ENCODE measurements around the gene OTULINL. TPM values are rescaled to one million over a fixed set of nuclear protein-coding genes. Genes with fewer than 3 reads are reported as not detected.

OTULINL gene
- total and polyA plus RNA-seq, 10 donors = 3.8 to 52.5 (median 31.2) TPM

DNA sequence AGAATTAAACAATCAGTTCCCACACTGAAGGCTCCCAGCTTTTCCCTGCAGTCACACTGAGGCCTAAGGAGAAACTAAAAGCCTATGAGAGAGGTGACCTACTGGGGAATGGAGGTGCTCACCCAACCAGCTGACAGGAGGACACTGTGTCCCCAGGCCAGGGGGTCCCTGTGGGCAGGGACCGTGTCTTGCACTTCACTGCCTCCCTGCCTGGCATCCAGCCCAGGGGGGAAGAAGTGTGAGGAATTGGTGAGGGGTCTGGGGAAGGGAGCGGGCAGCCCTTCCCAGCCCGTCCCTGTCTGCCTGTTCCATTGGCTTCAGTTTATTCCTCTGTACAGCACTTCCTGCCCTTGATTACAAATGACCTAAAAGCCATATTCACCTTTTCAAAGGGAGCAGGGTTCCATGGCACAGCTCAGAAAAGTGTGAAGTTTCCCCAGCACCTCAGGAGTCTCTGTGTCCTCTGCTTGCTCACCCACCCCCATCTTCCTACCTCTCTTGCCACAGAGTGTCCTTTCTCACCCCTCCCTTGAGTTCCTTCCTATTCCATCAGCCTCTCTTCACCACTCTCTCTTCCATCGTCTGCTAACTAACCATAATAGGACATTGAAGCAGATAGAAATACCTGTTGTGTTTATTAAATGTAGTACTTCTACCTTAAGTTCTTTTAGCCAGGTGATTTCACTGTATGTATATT, 12.9 kb downstream of the OTULINL start:
- intact Hi-C loops (cut with DNase I; ENCODE audit: low total_unique reads) = no loop called here
- Histone ChIP-seq H3K27ac (peak overlapping the region; percentile 38 to 90 (median 74)), H3K4me1 (peaks cover 18 to 100% (median 64%) of the 10 kb centered on the region in 6 donors), H3K9me3 (no peaks in the 10 kb centered on the region), H3K36me3 (no peaks in the 10 kb centered on the region), H3K4me3 (peak overlapping the region in 1 of 8 donors; percentile 42), H3K27me3 (replicated peaks in 1 of 7) (no peaks in the 10 kb centered on the region)
- TF ChIP-seq POLR2A (IDR thresholded peaks at IDR 0.05) = no peak
- TF ChIP-seq, protein P1, sequence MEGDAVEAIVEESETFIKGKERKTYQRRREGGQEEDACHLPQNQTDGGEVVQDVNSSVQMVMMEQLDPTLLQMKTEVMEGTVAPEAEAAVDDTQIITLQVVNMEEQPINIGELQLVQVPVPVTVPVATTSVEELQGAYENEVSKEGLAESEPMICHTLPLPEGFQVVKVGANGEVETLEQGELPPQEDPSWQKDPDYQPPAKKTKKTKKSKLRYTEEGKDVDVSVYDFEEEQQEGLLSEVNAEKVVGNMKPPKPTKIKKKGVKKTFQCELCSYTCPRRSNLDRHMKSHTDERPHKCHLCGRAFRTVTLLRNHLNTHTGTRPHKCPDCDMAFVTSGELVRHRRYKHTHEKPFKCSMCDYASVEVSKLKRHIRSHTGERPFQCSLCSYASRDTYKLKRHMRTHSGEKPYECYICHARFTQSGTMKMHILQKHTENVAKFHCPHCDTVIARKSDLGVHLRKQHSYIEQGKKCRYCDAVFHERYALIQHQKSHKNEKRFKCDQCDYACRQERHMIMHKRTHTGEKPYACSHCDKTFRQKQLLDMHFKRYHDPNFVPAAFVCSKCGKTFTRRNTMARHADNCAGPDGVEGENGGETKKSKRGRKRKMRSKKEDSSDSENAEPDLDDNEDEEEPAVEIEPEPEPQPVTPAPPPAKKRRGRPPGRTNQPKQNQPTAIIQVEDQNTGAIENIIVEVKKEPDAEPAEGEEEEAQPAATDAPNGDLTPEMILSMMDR (IDR thresholded peaks at IDR 0.05 in 8 of 11, conservative IDR thresholded peaks at IDR 0.05 in 3 of 11) = peak in 1 of 11 experiments; percentile 4
- no peak for DNase-seq
- 47 to 76% (median 54%) methylated on average over 4 of the region's 4 CpGs for WGBS, 5 donors

DNA sequence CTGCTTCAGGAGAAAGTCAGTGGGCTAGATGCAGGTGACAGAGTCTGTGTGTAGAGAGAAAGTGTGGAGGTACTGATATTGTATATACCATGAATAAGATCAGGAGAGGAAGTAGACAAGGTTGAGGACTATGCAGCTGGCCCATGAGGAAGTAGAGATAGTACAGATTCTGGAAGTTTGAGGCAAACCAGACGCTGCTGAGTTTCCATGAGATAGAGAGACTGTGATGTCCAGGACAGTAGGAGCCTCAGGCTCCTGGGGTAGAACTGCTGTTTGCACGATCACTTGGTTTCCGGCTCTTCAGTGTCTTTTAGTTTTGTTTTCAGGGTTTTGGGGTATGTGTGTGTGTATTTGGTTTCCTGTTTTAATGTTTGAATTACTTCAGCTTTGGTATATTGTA, 13.6 kb downstream of the OTULINL start:
- Histone ChIP-seq H3K4me1 (peaks cover 18 to 100% (median 64%) of the 10 kb centered on the region in 6 donors), H3K9me3 (no peaks in the 10 kb centered on the region), H3K4me3 (peak overlapping the region in 2 of 8 donors; percentile 1 to 42), H3K27ac (peak overlapping the region; percentile 38 to 90 (median 74)), H3K27me3 (replicated peaks in 1 of 7) (no peaks in the 10 kb centered on the region), H3K36me3 (no peaks in the 10 kb centered on the region)
- 9 to 18% (median 11%) methylated on average over 3 of the region's 3 CpGs for WGBS, 5 donors
- intact Hi-C loops (cut with DNase I; ENCODE audit: low total_unique reads) = no loop called here
- DNase-seq = no peak
- TF ChIP-seq, protein P1 (IDR thresholded peaks at IDR 0.05 in 8 of 11, conservative IDR thresholded peaks at IDR 0.05 in 3 of 11) = no peak
- TF ChIP-seq POLR2A (IDR thresholded peaks at IDR 0.05) (no peak), POLR2AphosphoS5 (IDR thresholded peaks at IDR 0.05) (peak in 1 of 3 donors; percentile 34)

DNA sequence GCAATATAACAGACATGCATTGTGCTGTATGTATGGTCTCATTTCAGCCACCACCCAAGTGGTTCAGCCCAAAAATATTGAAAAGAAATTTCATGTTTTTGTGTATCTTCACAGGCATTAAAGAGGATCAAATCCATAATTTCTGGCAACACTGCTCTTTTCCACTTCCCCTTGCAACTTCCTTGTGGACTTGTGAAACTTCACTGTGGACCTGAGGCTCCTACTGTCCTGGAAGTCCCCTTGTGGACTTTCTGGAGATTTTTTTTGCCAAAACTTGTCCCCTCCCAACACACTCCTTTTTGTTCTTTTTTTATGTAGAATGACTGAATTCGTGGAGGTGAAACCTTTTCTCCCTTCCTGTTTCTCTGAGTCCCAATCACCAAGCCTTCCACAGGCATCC, 14.3 kb downstream of the OTULINL start:
- Histone ChIP-seq H3K27ac (peak overlapping the region in 7 of 8 donors; percentile 62 to 90 (median 78)), H3K4me3 (no peak overlapping the region), H3K36me3 (peaks cover 0 to under 1% (median 0%) of the 10 kb centered on the region in 6 donors), H3K4me1 (peaks cover 18 to 98% (median 58%) of the 10 kb centered on the region in 6 donors), H3K9me3 (no peaks in the 10 kb centered on the region), H3K27me3 (replicated peaks in 1 of 7) (no peaks in the 10 kb centered on the region)
- 3 to 23% (median 19%) methylated on average over 1 of the region's 1 CpG for WGBS, 5 donors
- intact Hi-C loops (cut with DNase I; ENCODE audit: low total_unique reads) = no loop called here
- TF ChIP-seq, protein P1 (IDR thresholded peaks at IDR 0.05 in 8 of 11, conservative IDR thresholded peaks at IDR 0.05 in 3 of 11) = no peak
- TF ChIP-seq POLR2AphosphoS5 (IDR thresholded peaks at IDR 0.05) (no peak), POLR2A (IDR thresholded peaks at IDR 0.05) (no peak)
- DNase-seq = no peak

DNA sequence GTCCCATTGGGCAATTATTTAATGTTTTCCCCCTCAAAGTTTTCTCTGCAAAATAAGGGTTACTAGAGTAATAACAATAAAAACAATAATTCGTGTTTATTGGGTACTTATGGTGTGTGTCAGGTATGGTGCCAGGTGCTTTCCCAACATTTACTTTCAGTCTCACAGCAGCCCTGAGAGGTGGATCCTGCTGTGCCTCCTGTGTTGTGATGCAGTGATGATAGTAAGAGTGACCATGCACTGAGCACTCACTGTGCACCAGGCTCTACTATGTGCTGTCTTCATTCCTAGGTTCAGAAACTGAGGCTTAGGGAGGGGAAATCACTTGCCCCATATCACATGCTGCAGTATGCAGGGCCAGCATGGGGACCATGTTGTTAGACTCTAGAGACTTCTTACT, 15.5 kb downstream of the OTULINL start:
- Histone ChIP-seq H3K9me3 (no peaks in the 10 kb centered on the region), H3K27me3 (replicated peaks in 1 of 7) (no peaks in the 10 kb centered on the region), H3K36me3 (peaks cover 0 to 12% (median 4%) of the 10 kb centered on the region in 6 donors), H3K4me1 (peaks cover 18 to 91% (median 48%) of the 10 kb centered on the region in 6 donors), H3K4me3 (no peak overlapping the region), H3K27ac (peak overlapping the region in 1 of 8 donors; percentile 38)
- no peak for TF ChIP-seq POLR2A (IDR thresholded peaks at IDR 0.05)
- TF ChIP-seq POLR2AphosphoS5 (IDR thresholded peaks at IDR 0.05) = no peak
- TF ChIP-seq, protein P1 (IDR thresholded peaks at IDR 0.05 in 8 of 11, conservative IDR thresholded peaks at IDR 0.05 in 3 of 11) = no peak
- 74 to 92% (median 86%) methylated on average over 1 of the region's 1 CpG for WGBS, 5 donors
- intact Hi-C loops (cut with DNase I; ENCODE audit: low total_unique reads) = no loop called here
- DNase-seq = no peak
